Erythroblast (primary cell): ENCODE measurements around the gene SLC38A4.

Experiments used
- GATA1 ChIP-seq: IDR thresholded peaks from 2 replicates; pipeline ENCODE4 v1.6.1; 2011; ENCODE audit warnings: low read depth, mild to moderate bottlenecking, control low read depth, low read length, moderate library complexity
- POLR2A ChIP-seq: IDR thresholded peaks from 2 replicates; pipeline ENCODE4 v1.6.1; 2011; ENCODE audit warnings: mild to moderate bottlenecking, low read length

GRCh38 chr12:46717868-46718267 lies 107.9 kb downstream of the SLC38A4 start:
- TF ChIP-seq POLR2A = no peak
- TF ChIP-seq GATA1 = no peak
